Ovary (tissue), 9 donors: ENCODE data around the gene PAF1. TPM values are rescaled to one million over a fixed set of nuclear protein-coding genes. Genes with fewer than 3 reads are reported as not detected.

ENCODE experiments used
- DNase-seq, 5 donors: peaks; one replicate each; pipeline ENCODE4 v3.0.0-alpha.2; 2019 to 2020
- H3K27ac ChIP-seq, 2 donors: fragments of 200-600 bp; one replicate each; pipeline versions ENCODE4 v1.5.1 to v1.8.0; 2019 to 2022
- H3K27me3 ChIP-seq: fragments of 200-600 bp; one replicate; pipeline ENCODE4 v1.8.0; 2022
- H3K36me3 ChIP-seq: fragments of 200-600 bp; sonication (generic); one replicate; pipeline ENCODE4 v1.5.1; 2019
- H3K4me1 ChIP-seq: one replicate; pipeline ENCODE4 v1.8.1; 2013; ENCODE audit warnings: mild to moderate bottlenecking, moderate library complexity; ENCODE audit not compliant: insufficient read depth
- H3K4me3 ChIP-seq: fragments of 200-600 bp; sonication (generic); one replicate; pipeline ENCODE4 v1.5.1; 2017
- H3K9me3 ChIP-seq, 2 donors: fragments of 200-600 bp in 1 of 2; sonication (generic) in 1 of 2; one replicate each; pipeline versions ENCODE4 v1.5.1 to v1.8.1; 2013 to 2019; ENCODE audit warnings: mild to moderate bottlenecking in 1 of 2, moderate library complexity in 1 of 2
- EP300 ChIP-seq: sonication (generic); formaldehyde crosslinking; IDR thresholded peaks from one replicate; pipeline ENCODE4 v1.6.1; 2017; ENCODE audit warnings: antibody characterized with exemption
- POLR2A ChIP-seq: fragments of 450-650 bp; IDR thresholded peaks from one replicate; pipeline ENCODE4 v1.6.1; 2017; ENCODE audit warnings: antibody characterized with exemption, mild to moderate bottlenecking, moderate library complexity
- WGBS, 3 donors: extraction: QIAGEN DNeasy Blood & Tissue Kit in 1 of 3; methylation state at CpG; one replicate each; pipeline versions ENCODE4 v1.1.5 to v1.1.7; 2013 to 2017; 5-methylcytosine and 5-hydroxymethylcytosine counted together
- intact Hi-C, 4 donors: fragments of 100-400 bp; cut with DNase I; formaldehyde crosslinking; loops; one replicate each; pipeline versions ENCODE4 v1.11.0 to v1.15.1; 2022 to 2023
- polyA plus RNA-seq, 2 donors: library from polyadenylated mRNA; stranded (reverse); fragments of 200-250 nt in 1 of 2; fragments of 350-450 nt in 1 of 2; fragmentation: Illumina TruSeq in 1 of 2; extraction: RNeasy Lipid Tissue Mini Kit (QIAGEN cat#74804) in 1 of 2; gene quantifications; one replicate each; pipeline ENCODE4 v1.2.3, GENCODE V29; 2013 to 2014
- total RNA-seq, 7 donors: library from RNA; depleted of rRNA in 2 of 7; stranded (reverse); fragments of >200 nt in 2 of 7; fragmentation: NEBNext Ultra II Directional in 3 of 7; extraction: Animal tissue kit (Norgen Biotek cat#: 25700) in 3 of 7; gene quantifications; one replicate each; pipeline versions ENCODE4 v1.1.0 to v1.2.4, GENCODE V29; 2016 to 2023
- TF ChIP-seq, protein P1 (sequence below), 3 donors: fragments of 450-650 bp in 2 of 3; fragments of 200-600 bp in 1 of 3; IDR thresholded peaks; one replicate each; pipeline versions ENCODE4 v1.5.1 to v1.8.0; 2016 to 2022; ENCODE audit warnings: antibody characterized with exemption in 3 of 3, mild to moderate bottlenecking in 1 of 3
- donor health status: DM: no; HTN: no; CAD: no; lungs with moderate emphysema.
- donor health status: DM: no; HTN: no; CAD: no.
- donor health status: Bipolar disorder and iron deficiency.
- donor health status: DM: yes; HTN: yes; CAD: no.
- donor health status: DM: no; HTN: no; CAD: no.
- donor health status: DM: yes; HTN: yes; CAD: no.

The PAF1 gene
- total and polyA plus RNA-seq, 9 donors, result 31.0 to 78.1 (median 50.2) TPM

DNA sequence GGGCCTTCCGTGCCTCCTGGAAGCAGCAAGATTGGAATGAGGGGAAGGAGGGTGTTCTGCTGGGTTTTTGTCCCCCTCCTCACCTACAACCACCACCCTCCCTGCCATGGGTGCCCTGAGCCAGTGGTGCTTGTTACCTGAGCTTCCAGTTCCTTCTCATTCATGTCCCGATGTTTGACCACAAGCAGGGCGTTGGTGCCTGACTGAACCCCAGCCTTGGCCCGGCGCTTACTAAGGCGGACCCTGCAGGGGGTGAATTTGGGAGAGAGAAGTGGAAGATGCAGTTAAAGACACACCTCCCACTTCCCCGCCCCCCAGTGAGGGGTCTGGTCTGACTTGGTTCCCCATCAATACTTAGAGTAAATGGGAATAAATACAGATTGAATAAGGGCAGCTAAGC, 4.3 kb downstream of the PAF1 start:
- peak in 1 of 5 donors; percentile 20 for DNase-seq
- no peaks in the 10 kb centered on the region for H3K36me3 ChIP-seq
- WGBS, 3 donors, result 71 to 81% (median 73%) methylated on average over 7 of the region's 7 CpGs
- H3K27ac ChIP-seq, result no peak overlapping the region
- TF ChIP-seq, protein P1, sequence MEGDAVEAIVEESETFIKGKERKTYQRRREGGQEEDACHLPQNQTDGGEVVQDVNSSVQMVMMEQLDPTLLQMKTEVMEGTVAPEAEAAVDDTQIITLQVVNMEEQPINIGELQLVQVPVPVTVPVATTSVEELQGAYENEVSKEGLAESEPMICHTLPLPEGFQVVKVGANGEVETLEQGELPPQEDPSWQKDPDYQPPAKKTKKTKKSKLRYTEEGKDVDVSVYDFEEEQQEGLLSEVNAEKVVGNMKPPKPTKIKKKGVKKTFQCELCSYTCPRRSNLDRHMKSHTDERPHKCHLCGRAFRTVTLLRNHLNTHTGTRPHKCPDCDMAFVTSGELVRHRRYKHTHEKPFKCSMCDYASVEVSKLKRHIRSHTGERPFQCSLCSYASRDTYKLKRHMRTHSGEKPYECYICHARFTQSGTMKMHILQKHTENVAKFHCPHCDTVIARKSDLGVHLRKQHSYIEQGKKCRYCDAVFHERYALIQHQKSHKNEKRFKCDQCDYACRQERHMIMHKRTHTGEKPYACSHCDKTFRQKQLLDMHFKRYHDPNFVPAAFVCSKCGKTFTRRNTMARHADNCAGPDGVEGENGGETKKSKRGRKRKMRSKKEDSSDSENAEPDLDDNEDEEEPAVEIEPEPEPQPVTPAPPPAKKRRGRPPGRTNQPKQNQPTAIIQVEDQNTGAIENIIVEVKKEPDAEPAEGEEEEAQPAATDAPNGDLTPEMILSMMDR (IDR thresholded peaks at IDR 0.05), result no peak
- TF ChIP-seq POLR2A, result no peak
- no peak for TF ChIP-seq EP300
- intact Hi-C loops, result no loop called here
- H3K27me3 ChIP-seq, result no peaks in the 10 kb centered on the region
- H3K9me3 ChIP-seq, result no peaks in the 10 kb centered on the region
- H3K4me3 ChIP-seq, result no peak overlapping the region
- peaks cover 3% of the 10 kb centered on the region for H3K4me1 ChIP-seq

DNA sequence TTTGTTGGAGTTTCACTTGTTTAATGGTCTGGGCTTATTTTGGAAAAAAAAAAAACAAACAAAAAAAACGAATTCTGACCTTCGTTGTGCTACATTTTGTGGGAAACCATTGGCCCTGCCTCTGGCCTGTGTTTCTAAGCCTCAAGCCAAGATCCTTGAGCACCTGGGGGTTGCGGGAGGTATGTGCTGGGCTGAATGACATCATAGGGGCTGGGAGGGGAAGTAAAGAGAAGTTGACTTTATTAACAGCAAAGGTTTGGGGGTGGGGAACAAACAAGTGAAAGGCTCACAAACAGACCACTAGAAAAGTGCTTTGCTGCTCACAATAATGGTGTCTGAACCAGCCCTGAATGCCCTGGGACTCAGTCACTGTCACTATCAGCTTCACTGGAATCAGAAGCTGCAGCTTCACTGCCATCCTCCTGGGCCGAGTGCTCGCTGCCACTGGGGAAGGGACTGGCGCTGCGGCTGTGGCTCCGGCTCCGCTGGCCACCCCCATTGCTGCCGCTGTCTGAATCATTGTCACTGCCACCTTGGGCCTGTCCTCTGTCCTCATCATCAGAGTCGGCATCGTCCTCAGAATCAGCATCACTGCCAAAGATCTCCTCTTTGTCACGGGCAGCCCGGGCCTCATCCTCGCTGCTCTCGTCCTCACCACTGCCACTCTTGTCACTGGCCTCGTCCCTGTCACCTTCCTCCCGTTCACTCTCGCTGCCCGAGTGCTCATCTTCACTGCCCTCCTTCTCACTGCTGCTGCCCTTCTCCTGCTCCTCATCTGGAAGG, 5.1 kb downstream of the PAF1 start:
- no peaks in the 10 kb centered on the region for H3K36me3 ChIP-seq
- no peak overlapping the region for H3K27ac ChIP-seq

DNA sequence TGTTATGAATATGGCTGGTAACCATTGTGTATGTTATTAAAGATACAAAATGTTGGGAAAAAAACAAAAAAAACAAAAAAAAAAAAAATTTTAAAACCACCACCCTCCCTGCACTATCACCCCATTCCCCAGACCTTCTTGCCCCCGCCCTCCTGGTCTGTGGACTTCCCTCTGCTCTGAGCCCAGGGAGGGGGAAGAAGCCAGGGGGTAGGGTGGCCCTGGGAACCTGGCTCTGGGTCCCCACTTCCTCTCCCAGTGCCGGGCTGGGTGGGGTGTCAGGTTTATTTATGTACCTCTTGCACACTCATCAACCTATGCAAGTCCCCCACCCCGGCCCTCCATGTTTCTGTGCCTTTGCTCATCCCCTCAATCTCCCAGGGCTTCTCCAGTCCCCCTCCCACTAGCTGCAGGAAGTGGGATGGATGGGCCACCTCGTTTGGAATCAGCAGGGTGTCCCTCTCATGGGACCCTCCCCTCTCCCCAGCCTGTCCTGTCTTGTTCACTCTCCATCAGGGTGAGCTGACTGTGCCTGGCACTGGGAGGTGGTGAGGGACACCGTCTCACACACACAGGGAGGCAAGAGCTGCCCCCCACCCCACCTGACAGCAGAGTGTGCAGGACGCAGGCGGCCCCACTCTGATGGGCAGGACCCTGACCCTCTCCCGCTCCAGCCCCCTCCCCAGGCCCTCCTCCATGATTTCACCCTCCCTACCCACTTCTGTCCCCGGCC, 5.9 kb downstream of the PAF1 start:
- no peaks in the 10 kb centered on the region for H3K27me3 ChIP-seq
- intact Hi-C loops, result no loop called here
- WGBS, 3 donors, result 59 to 60% (median 60%) methylated on average over 9 of the region's 9 CpGs
- no peak for TF ChIP-seq EP300
- peaks cover 2% of the 10 kb centered on the region for H3K4me1 ChIP-seq
- no peaks in the 10 kb centered on the region for H3K9me3 ChIP-seq
- DNase-seq, result peak in 1 of 5 donors; percentile 13
- no peak overlapping the region for H3K27ac ChIP-seq
- no peaks in the 10 kb centered on the region for H3K36me3 ChIP-seq
- H3K4me3 ChIP-seq, result no peak overlapping the region

More for the DNA sequence above, 5.1 kb downstream of the PAF1 start:
- Histone ChIP-seq H3K4me1 (peaks cover 3% of the 10 kb centered on the region), H3K4me3 (no peak overlapping the region), H3K27me3 (no peaks in the 10 kb centered on the region), H3K9me3 (no peaks in the 10 kb centered on the region)
- TF ChIP-seq, protein P1 (IDR thresholded peaks at IDR 0.05), result no peak
- no peak for TF ChIP-seq POLR2A
- intact Hi-C loops, result no loop called here
- DNase-seq, result peak in 1 of 5 donors; percentile 22
- WGBS, 3 donors, result 73 to 77% (median 74%) methylated on average over 20 of the region's 20 CpGs

DNA sequence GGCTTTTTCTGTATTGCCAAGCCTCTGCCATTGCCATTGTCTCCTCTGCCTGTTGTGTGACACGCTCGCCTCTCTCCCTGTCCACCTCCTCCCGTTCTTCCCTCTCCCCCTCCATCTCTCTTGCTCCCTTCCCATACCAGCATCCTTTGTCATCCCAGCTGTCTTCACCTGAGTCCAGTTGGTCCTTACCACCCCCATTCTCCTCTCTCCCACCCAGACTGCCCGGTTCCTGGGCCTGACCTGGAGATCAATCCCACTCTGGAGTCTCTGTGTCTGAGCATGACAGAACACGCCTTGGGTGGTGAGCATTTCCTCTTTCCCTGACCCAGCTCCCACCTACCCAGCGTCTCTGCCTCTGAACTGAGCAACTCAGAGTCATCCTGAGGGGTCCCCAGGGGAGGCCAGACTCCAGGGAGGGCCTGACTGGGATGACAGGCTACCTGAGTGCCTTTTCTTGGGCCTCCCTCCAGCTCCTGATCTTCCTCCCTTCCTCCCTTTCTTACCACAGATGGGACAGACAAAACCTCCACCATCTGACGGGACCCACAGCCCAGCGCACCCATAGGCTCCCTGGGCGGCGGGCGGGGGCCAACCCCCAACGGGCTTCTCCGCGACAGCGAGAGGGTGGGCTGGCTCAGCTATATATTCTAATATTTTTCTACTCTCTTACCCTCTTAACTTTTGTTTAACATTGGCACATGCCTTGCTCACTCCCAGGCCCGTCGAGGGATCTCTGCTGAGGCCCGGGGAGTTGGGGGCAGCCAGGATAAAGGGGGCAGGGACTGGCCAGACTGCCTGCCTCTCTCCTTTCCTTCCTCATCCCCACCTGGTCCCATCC, 7.7 kb downstream of the PAF1 start:
- intact Hi-C loops, result no loop called here
- Histone ChIP-seq H3K27me3 (no peaks in the 10 kb centered on the region), H3K9me3 (no peaks in the 10 kb centered on the region), H3K36me3 (no peaks in the 10 kb centered on the region), H3K4me3 (no peak overlapping the region), H3K27ac (no peak overlapping the region), H3K4me1 (no peaks in the 10 kb centered on the region)
- 81 to 86% (median 82%) methylated on average over 18 of the region's 18 CpGs for WGBS, 3 donors
- DNase-seq, result no peak
- TF ChIP-seq EP300, result no peak
- TF ChIP-seq, protein P1 (IDR thresholded peaks at IDR 0.05), result no peak
- TF ChIP-seq POLR2A, result no peak
